HG03045 (cell line): ENCODE measurements around the gene TMEM52.

Experiments
- ATAC-seq: cut with Tn5 transposase; IDR thresholded peaks from one replicate; pipeline ENCODE4 v1.9.1; 2021; ENCODE audit warnings: mild to moderate bottlenecking, moderate library complexity; ENCODE audit not compliant: unreplicated experiment

TMEM52 gene

DNA sequence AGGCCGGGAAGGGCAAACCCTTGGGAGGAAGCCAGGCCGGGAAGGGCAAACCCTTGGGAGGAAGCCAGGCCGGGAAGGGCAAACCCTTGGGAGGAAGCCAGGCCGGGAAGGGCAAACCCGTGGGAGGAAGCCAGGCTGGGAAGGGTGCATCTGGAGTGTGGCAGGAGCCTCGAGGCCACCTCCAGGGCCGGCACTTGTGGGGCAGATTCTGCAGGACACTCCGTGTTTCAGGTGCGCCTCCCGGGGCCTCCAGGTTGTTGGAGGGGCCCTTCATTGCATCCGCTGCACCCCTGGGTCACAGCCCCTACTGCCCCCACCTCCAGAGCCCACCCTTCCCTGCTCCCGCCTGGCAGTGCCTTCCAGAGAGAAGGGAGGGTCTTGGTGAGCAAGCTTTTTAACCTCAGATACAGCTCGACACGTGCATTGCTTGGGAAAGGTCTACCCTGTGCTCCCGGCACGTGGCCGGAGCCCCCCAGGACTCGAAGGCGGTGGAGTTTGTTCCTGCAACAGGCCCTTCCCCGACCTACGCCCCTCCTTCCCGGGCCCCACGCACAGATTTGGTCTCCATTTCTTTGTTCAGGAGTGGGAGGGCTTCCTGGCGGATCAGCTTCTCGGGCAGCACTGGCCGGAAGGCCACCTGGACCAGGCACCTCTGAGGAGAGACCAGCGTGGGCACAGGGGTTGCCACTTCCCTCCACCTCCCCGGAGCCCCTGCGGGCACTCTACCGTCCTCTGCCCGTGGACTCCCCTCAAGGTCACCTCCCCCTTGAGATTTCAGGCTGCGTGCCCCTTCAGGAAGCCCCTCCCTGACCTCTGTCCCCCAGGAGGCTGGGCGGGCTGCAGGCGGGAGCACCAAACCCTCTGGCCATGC, 9.4 kb upstream of the TMEM52 start:
- no peak for ATAC-seq

DNA sequence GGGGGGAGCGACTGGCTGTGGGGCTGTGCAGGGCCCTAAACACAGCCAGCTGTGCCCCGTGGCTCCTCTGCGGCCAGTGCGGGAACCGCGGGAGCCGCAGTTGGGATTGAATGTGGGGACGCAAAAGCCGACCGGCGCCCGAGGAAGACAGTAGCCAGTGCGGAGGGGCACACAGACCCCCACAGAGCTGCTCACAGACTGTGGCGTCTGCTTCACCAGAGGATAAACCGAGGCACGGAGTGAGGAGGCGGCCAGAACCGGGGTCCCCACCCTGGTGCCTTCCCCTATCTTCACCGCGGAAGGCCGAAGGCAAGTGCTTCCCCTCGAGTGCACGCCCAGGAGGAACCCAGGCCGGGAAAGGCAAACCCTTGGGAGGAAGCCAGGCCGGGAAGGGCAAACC, 8.7 kb upstream of the TMEM52 start:
- ATAC-seq = no peak

DNA sequence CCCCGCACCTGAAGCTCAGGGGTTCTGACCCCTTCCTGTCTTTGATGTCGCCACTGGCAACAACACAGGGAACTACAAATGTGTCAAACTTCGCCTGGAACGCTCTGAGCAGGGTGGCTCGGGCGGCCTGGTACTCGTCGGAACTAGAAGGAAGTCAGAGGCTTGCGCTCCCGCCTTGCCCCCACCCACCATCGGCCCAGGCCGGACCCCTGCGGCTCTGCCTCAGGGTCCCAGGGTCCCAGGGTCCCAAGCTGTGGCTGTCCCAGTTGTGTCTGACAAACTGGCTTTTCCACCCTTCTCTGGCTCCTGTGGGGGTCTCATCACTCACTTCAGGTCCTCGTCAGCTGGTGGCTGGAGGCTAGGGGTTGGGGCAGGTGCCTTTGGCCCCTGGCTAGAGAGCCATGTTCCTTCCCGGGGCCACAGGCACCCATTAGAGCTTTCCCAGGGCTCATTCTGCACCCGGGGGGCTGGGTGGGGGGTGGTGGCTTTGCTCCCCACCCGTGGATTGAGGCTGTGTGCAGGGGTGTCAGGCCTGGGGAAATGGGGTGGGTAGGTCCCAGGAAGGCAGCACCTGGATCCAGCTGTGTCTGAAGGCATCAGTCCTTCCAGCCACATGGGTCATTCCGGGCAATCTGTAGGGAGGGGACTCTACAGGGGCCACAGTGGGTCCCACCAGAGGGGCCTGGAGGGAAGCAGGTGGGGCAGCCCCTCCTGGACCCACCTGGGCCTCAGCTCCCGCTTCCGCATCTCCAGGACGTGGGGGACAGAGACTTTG, 8.0 kb upstream of the TMEM52 start:
- ATAC-seq = no peak

DNA sequence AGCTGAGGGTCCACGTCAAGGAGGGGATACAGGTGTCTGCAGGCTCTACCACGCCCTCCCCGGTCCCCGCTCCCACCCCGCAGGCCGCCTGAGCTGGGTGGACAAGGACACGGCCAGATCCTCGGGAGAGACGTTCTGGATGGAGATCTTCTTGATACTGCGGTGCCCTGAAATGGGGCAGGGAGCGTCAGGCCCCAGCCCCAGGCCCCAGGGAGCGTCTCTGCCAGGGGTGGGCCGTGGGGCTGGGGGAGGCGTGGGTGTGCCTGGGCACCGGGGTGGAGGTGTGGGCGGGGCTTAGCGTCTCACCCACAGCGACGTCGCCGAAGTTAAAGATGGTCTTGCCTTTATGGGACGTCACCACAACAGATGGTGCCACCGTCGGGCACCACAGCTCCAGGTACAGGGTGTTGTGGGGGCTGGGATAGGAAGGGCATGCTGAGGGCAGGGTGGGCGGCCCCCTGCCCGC, 7.3 kb upstream of the TMEM52 start:
- no peak for ATAC-seq

DNA sequence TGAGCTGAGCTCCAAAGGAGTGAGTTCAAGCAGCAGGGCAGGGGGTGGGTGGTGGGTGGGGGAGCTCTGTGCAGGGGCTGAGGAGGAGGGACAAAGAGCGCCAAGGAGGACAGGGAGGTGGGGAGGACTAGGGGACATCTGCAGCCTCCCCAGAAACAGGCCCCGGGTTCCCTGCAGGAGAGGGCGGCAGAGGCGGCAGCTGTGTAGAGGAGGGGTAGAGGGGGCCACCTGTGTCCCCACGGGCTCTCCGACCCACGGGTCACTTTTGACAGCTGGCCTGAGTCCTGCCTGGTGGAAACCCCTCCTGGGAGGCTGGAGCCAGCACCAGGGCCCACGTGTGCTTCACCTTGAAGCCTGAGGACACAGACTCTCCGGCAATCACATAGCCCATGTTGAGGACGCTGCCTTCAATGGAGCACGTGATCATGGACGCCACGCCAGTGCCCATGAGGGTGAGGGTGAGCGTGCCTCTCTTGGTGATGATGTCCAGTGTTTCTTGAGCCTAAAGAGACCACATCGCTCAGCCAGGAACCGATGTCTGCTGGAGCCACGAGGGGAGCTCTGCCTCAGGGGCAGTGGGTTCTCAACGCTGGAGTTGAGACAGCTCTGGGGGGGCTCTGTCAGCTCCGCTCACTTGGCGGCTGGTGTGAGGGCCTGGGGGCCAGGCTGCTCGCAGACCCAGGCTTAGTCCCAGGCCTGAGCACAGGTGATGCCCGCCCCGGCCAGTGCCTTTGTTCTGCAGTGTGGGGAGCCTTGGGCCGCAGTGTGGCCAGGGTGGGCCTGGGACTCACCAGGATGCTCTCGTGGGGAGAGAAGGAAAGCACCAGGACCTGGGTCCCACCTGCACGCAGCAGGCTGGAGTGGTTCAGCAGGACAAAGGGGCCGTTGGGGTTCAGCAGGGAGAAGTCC, 6.6 kb upstream of the TMEM52 start:
- no peak for ATAC-seq

DNA sequence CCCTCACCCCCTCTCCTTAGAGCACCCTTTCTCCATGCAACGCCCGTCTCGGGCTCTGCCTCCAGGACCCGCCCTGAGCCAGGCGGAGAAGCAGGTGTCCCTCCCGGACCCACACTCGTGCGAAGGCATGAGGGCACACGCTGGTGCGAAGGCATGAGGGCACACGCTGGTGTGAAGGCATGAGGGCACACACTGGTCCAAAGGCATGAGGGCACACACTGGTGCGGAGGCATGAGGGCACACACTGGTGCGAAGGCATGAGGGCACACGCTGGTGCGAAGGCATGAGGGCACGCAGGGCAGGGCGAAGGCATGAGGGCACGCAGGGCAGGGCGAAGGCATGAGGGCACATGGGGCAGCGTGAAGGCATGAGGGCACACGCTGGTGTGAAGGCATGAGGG, 5.8 kb upstream of the TMEM52 start:
- no peak for ATAC-seq

DNA sequence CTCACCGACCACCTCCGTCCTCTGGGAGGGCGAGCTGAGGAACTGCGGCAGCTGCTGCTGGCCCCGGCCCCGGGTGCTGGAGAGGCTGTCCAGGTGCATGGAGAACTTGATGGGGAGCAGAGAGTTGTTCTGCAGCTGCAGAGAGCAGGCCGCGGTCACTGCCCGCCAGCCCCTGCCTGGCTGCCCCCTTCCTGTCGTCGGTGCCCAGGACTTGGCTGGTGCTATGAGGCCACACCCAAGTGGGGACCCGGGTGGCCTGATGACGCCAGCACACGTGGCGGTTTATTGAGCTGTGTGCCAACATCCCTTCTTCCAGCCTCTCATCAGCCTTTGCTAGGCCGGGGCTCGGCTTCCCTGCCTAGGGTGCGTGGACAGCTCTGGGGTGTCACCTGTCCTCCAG, 5.3 kb upstream of the TMEM52 start:
- ATAC-seq = no peak

DNA sequence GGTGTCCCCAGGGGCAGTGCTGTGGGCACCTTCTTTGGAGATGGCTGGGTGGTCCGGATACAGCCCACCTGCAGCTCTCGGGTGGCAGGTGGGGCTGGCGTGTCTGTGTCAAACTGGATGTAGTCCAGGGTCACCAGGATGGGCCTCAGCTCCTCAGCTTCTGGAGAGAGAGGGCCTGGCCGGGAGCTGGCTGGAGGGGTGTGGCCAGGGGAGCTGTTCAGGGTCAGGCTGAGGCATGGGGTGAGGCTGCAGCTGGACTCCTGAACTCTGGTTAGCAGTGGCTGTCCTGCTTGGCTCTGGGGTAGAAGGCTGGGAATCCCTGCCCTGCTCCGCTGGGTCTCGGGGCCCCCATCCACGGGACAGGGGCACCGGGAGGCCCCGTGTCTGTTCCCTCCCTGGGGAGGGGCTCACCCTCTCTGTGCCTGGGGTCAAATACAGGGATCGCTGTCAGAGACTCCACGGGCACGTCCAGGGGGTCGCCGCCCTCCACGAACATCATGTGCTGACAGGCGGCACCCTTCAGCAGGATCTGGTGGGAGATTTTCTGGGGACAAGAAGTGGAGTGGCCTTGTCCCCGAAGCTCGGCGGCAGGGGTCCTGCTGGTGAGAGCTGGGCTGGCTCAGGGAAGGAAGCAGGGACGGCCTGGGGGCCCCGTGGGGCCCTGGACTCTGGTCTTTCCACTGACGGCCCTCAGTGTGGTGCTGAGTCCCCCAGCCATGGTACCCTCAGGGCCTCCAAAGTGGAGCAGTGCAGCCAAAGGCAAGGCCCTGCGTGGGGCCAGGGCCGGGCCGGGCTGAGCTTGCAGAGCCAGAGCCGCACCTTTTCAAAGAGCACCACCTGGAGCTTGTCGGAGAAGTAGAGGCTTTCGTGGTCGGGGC, 4.1 kb upstream of the TMEM52 start:
- ATAC-seq = no peak

DNA sequence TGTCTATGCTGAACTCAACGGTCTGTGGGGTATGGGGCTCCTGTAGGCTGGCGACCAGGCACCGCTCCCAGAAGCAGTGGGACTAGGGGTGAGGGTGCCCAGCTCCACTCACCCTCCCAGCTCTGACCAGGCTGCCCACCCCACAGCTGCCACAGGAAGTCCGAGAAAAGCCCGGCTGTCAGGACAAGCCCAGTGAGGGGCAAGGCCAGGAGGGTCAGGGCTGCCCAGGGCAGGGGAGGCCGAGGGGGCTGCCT, 3.5 kb upstream of the TMEM52 start:
- no peak for ATAC-seq

DNA sequence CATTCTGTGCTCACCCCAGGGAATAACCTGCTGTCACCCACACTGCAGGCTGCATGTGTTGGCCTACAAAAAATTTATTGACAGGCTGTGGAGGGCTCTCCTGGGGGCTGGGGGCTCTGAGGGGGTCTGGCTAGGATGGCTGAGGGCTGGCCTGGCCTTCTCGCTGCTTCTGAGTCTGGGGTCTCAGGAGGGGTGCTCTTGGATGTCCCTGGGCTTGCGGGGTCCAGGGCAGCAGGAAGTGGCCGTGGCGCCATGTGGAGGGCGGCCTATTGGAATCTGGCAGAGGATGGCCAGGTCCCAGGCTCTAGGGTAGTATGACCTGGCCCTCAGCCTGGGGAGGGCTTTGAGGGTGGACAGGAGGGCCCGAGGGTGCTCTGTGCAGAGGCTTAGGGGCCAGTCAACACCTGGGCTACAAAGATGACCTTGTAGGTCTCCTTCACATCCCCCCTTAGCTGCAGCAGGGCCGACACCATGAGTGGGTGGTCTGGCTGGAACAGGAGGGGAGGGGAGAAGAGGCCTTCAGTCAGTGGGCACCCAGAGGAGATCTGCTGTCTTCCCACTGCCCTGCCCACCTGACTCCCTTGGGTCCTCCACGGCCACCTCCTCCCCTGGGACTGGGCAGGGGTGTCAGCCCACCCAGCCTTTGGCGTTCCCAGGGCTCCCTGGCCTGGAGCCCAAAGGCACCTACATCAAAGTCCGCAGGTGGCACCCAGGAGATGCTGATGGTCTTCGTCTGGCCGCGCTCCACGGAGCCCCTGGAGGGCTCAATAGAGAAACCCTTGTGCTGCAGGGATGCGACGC, 3.0 kb upstream of the TMEM52 start:
- no peak for ATAC-seq

DNA sequence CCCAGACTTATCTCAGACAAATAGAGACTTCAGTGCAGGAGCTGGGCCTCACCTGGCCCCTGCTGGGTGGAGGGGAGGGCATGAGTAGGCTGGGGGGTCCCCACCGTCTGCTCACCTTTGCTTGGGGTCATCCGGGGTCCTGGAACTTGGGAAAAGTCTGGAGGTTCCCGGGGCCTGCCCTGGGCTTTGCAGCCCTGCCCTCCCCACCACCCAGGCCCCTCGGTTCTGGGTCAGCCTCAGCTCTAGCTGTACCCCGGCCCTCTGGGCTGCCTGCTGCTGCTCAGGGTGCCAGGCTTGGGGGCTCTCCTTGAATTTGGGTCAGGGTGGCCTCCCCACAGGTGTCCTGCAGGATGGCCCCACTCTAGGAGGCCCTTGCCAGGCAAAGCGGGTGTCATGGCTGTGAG, 2.4 kb upstream of the TMEM52 start:
- no peak for ATAC-seq

DNA sequence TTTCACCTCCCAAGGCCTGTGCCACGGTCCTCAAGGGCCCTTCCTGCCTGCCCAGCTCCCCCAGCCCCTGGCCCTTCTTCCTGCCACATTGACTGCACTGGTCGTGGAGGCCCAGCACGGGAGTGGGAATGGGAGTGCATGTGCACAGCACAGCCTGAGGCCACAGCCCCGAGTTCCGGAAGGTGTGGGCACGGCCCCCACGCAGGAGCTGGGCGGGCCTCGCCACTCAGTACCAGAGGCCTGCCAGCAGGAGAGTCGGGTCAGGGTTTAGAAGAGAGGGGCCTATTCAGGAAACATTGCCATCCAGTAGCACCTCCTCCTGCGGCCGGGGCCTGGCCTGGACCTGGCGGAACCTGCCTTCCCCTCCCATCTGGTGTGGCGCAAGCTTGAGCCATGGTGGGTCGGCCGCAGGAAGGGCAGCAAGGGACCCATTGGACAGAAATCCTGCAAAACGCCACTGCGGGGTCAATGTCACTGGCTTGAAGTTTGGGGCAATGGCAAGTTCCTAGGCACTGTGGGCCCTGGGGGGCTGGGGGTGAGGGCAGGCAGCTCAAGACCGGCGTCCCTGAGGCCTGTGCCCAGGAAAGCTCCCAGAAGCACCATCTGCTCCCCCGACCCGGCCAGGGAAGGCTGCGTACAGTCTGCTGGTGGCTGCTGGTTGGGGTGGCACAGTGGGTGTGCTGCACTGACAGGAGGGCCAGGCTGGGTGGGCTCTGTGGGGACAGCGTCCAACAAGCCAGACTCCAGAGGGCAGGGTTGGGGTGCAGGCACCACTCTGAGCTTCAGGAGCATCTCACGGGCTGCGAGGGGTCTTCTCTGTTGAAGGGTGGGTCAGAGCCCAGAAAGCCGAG, 1.8 kb upstream of the TMEM52 start:
- no peak for ATAC-seq

DNA sequence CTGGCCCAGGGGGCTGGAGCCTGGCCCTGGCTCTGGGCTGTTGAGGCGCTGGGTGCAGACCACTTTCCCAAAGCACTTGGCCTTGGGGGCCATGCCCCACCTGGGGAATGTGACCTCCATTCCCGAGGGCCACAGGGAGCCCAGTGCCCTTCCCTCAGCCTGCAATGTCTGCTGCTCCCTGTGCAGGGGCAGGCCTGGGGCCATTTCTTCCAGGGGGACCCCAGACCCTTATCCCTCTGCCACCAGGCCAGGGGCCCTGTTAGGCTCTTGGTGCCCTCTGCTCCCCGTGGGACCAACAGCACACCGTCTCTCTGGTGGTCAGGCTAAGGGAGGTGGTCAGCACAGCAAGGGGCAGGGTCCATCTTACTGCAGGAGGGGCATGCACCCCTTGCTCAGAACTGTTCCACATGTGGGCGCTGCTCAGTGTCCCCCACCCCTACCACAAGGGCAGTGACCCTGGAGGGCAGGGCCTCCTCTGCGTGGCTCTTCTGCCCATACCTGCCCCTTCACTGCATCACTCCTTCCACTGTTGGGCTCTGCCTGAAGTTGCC, 1.1 kb upstream of the TMEM52 start:
- ATAC-seq = no peak

DNA sequence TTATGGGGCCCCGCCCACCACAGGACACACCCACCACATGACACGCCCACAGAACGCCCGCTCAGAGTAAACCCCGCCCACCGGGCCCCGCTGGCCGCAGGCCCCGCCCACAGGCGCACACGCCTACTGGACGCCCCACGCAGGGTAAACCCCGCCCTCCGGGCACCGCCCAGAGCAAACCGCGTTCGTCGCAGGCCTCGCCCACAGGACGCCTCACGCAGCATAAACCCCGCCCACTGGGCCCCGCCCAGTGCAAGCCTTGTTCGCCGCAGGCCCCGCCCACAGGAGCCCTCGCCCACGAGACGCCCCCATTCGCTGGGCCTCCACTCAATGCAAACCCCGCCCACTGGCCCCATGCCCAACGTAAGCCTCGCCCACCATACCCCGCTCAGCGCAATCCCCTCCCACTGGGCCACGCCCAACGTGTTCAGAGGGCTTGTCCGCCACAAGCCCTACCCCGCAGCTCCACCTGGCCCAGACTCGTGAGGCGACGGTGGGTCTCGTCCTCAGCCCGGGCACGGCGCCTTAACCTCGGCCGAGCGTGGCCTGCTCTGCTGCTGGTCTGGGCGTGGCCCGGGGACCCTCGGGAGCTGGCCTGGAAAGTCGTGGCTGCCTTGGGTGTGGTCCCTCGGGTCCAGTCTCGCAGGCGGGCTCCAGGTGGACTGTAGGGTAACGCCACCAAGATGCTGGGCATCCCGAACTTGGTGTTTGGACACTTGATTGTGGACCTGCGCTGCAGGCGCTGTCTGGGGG, 401 bp upstream of the TMEM52 start:
- ATAC-seq = peak; percentile 71

DNA sequence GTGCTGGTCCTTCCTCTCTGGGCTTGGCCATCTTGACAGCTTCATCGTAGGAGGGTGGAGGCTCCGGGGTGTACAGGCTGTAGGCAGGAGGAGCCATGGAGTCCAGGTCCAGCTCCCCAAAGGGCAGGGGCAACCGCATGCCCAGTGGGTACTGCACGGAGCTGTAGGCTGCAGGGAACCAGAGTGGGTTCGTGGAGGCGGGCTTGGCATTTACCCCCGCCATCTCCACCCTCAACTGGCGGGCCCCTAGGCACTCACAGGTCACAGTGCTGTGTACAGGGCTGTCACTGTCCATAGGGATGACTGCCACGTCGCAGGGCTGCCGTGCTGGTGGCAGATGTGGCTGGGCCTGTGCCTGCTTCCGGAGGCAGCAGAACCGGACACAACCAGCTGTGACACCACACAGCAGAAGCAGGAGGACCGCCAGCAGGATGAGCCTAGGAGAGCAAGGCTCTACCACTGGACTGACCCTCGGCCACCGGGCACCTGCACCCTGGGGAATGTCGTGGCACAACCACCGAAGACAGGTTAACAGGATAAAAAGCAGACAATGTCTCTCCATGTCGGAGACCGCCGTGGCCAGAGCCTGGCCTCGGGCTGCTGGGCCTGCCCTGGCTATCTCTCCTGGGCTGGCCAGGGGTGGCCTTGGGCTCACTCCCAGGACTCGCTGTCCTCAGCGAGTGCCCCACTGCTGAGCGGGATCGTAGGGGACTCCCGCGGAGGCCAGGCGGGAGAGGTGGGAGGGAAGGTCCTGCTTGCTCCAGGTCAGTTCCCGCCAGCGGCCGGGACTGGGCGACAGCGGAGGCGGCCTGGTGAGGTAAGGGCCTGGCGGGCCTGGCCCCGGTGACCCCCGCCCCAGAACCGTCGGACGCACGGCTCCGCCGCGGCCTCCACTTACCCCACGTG, 831 bp downstream of the TMEM52 start:
- ATAC-seq = no peak

DNA sequence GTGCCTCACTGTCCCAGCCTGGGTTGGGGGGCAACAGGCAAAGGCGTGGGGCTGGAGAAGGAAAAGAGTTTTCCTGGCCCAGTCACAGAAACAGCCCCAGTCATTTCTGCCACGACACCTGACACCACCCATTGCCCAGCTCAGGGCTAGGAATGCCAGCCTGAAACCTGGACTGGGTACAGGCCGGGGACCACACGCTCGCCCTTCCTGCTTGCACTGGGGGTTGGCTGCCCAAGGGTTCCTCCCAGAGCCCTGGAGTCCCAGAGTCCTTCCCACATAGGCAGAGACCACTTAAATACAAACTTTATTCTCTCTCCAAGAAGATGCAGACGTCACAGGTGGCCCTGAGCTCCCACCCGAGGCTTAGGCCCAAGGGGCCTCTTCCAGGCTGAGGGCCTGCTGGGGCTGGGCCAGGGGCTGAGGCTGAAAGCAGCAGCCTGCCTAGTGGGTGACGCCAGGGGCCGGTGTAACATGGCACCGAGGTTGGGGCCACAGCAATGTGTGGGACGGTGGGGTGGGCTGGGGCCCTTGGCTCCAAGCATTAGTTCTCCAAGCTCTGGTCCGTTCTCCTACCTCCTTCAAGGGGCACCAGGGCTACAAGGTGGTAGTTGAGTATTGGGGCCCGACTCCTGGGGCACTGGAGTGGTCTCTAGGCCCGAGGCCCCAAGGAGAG, 1.6 kb downstream of the TMEM52 start:
- no peak for ATAC-seq
